Tibial artery (tissue), 4 donors: Measurements from ENCODE around the gene ZNF165.

ENCODE experiments used
- DNase-seq, 2 donors: peaks; one replicate each; pipeline ENCODE4 v3.0.0-alpha.2; 2019
- H3K27ac ChIP-seq, 2 donors: fragments of 200-600 bp; sonication (generic) in 1 of 2; 1 replicate in 1 of 2; 2 replicates in 1 of 2; pipeline ENCODE4 v1.5.1; 2018 to 2019; ENCODE audit warnings: mild to moderate bottlenecking in 1 of 2
- H3K27me3 ChIP-seq, 2 donors: fragments of 200-600 bp; sonication (generic) in 1 of 2; one replicate each; pipeline versions ENCODE4 v1.5.1 to v1.6.0; 2016 to 2019
- H3K36me3 ChIP-seq, 3 donors: fragments of 200-600 bp; sonication (generic) in 2 of 3; one replicate each; pipeline ENCODE4 v1.5.1; 2016 to 2019; ENCODE audit warnings: mild to moderate bottlenecking in 2 of 3
- H3K4me1 ChIP-seq, 4 donors: fragments of 200-600 bp; sonication (generic) in 2 of 4; 1 replicate in 3 of 4; 2 replicates in 1 of 4; pipeline ENCODE4 v1.5.1; 2016 to 2019
- H3K4me3 ChIP-seq, 2 donors: fragments of 200-600 bp; sonication (generic) in 1 of 2; 1 replicate in 1 of 2; 2 replicates in 1 of 2; pipeline ENCODE4 v1.5.1; 2018 to 2019; ENCODE audit warnings: mild to moderate bottlenecking in 2 of 2
- H3K9me3 ChIP-seq, 3 donors: fragments of 200-600 bp; sonication (generic) in 1 of 3; one replicate each; pipeline ENCODE4 v1.5.1; 2016 to 2019
- intact Hi-C: fragments of 100-400 bp; cut with DNase I; formaldehyde crosslinking; loops from one replicate; pipeline ENCODE4 v1.15.0; 2023; ENCODE audit warnings: low total_unique reads
- TF ChIP-seq, protein P1 (sequence below), 2 experiments: fragments of 200-600 bp in 1 of 2; fragments of 450-650 bp in 1 of 2; IDR thresholded peaks; one replicate each; pipeline ENCODE4 v1.5.1; 2017 to 2019; ENCODE audit warnings: antibody characterized with exemption in 2 of 2, mild to moderate bottlenecking in 1 of 2, moderate library complexity in 1 of 2

ZNF165 gene

DNA sequence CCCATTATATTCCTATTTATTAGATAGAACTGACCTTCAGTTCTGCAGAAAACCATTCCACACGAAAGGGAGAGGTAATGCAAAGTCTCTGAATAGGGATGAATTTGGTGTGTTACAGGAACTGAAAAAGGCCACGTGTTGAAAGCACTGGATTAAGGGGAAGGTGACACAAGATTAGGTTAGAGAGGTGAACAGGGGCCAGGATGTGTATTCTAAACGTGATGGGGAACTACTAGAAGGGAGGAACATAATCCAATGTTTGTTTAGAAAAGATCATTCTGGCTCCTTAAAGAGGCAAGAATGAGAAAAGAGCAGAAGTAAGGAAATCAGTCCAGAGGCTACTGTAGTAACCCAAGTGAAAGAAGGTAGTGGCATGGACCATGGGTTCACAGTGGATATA, 55.0 kb downstream of the ZNF165 start:
- Histone ChIP-seq H3K4me1 (peaks cover 0 to 30% (median 13%) of the 10 kb centered on the region in 4 donors), H3K4me3 (no peak overlapping the region), H3K27ac (peak overlapping the region; percentile 95 to 98), H3K9me3 (no peaks in the 10 kb centered on the region), H3K27me3 (no peaks in the 10 kb centered on the region), H3K36me3 (peaks cover 0 to 2% (median 0%) of the 10 kb centered on the region in 3 donors)
- TF ChIP-seq, protein P1, sequence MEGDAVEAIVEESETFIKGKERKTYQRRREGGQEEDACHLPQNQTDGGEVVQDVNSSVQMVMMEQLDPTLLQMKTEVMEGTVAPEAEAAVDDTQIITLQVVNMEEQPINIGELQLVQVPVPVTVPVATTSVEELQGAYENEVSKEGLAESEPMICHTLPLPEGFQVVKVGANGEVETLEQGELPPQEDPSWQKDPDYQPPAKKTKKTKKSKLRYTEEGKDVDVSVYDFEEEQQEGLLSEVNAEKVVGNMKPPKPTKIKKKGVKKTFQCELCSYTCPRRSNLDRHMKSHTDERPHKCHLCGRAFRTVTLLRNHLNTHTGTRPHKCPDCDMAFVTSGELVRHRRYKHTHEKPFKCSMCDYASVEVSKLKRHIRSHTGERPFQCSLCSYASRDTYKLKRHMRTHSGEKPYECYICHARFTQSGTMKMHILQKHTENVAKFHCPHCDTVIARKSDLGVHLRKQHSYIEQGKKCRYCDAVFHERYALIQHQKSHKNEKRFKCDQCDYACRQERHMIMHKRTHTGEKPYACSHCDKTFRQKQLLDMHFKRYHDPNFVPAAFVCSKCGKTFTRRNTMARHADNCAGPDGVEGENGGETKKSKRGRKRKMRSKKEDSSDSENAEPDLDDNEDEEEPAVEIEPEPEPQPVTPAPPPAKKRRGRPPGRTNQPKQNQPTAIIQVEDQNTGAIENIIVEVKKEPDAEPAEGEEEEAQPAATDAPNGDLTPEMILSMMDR (IDR thresholded peaks at IDR 0.05) = no peak
- intact Hi-C loops = loop anchor here (5.0 kb wide), 1 partner anchor 222 kb away; no protein-coding TSS in a partner anchor
- DNase-seq = no peak

DNA sequence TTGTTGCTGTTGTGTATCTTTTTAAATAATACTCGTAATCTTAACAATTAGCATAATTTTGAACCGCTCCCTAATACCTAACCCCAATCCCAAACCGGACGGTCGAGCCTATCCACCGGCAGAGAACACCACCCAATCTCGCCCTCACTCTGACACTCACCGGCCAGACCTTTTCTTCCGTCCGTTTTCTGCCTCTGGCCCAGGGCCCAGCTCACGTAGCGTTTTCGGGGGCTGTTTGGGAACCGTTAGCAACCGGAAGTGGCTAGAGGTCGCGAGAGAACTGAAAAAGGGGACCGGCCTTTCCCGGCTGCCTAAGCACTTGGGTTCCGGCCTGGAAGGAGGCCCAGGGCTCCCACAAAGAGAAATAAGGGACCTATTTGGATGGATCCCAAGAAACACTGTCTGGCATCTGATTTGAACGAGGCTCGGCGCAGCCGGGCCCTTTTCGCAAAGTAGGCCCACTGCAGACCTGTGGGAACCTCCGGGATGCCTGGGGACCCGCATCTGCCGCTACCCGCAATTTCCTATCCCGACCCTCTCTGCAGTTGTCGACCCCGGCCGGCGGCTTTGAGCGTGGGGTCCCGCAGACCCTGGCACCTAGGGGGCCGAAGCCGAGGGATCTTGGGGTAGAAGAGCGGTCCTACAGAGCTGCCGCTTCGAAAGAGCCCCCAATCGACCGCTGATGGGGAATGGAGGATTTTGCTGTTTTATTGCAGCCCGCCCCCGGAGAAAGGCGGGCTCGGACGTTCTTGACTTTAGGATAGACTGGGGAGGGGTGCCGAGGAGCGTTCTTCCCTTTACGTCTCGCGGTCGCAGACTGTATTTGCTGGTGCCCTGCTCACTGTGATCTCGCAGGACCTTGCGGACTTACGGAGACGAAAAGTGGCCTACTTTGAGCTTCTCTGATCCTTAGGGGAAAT, 56.5 kb downstream of the ZNF165 start:
- TF ChIP-seq, protein P1 (IDR thresholded peaks at IDR 0.05) = no peak
- Histone ChIP-seq H3K27ac (peak overlapping the region; percentile 95 to 98), H3K4me3 (peak overlapping the region; percentile 72 to 81), H3K4me1 (peaks cover 0 to 30% (median 13%) of the 10 kb centered on the region in 4 donors), H3K36me3 (no peaks in the 10 kb centered on the region), H3K27me3 (no peaks in the 10 kb centered on the region), H3K9me3 (no peaks in the 10 kb centered on the region)
- peak; percentile 90 to 93 for DNase-seq
- intact Hi-C loops = loop anchor here (5.0 kb wide), 1 partner anchor 220 kb away; no protein-coding TSS in a partner anchor

DNA sequence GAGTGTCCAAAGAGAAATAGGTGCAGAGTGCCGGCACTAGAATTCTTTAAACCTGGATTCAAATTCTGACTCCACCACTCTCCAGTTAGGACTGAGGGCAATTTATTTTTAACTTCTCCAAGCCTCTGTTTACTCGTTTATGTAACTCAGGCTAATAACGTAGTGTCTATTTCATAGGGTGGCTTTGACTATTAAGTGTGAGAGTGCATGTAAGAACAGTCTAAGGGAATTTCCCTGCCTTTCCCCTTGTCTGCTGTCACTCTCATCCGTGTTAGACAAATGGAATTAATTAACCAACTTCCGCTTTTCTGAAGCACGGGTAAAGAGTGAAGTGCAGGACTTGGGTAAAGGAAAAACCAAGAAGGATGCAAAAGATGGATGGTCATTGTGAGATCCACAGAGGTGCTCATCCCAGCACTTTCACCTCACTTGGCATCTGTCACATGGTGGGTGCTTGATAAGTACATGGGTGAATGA, 57.2 kb downstream of the ZNF165 start:
- TF ChIP-seq, protein P1 (IDR thresholded peaks at IDR 0.05) = no peak
- intact Hi-C loops = loop anchor here (5.0 kb wide), 1 partner anchor 220 kb away; no protein-coding TSS in a partner anchor
- Histone ChIP-seq H3K27ac (peak overlapping the region; percentile 95 to 98), H3K27me3 (no peaks in the 10 kb centered on the region), H3K9me3 (no peaks in the 10 kb centered on the region), H3K36me3 (no peaks in the 10 kb centered on the region), H3K4me3 (peak overlapping the region; percentile 72 to 81), H3K4me1 (peaks cover 0 to 32% (median 13%) of the 10 kb centered on the region in 4 donors)
- DNase-seq = no peak
